Hematopoietic multipotent progenitor cell (in vitro differentiated cells): ENCODE data around the gene EPB41L4A. TPM values are rescaled to one million over a fixed set of nuclear protein-coding genes. Genes with fewer than 3 reads are reported as not detected.
"Not testable (repeated sequence)": the region's sequence is repeated elsewhere in the genome, so short reads cannot be mapped to it uniquely, and the experiment has no call there.

ENCODE experiments used
- DNase-seq, 3 donors: peaks; one replicate each; pipeline ENCODE4 v3.0.0-alpha.2; 2011 to 2015; ENCODE audit warnings: low read depth in 2 of 3, low spot score in 2 of 3
- total RNA-seq: library from RNA; depleted of rRNA; stranded (reverse); fragments of >200 nt; gene quantifications from one replicate; pipeline ENCODE4 v1.2.3, GENCODE V29; 2012

EPB41L4A gene
- total RNA-seq, 1 donor = under 0.01 TPM

- not testable (repeated sequence) for DNase-seq
Observed at GRCh38 chr5:112360740-112361139, 58.3 kb downstream of the EPB41L4A start.

GRCh38 chr5:112356178-112356956, 62.7 kb downstream of the EPB41L4A start:
- DNase-seq = no peak

- no peak for DNase-seq
Observed at GRCh38 chr5:112355058-112355685, 63.9 kb downstream of the EPB41L4A start.

GRCh38 chr5:112353678-112354077, 65.4 kb downstream of the EPB41L4A start:
- DNase-seq = no peak

- DNase-seq = no peak
Observed at GRCh38 chr5:112351225-112351624, 67.9 kb downstream of the EPB41L4A start.

- no peak for DNase-seq
Observed at GRCh38 chr5:112350626-112351025, 68.5 kb downstream of the EPB41L4A start.

GRCh38 chr5:112349371-112349770, 69.7 kb downstream of the EPB41L4A start:
- no peak for DNase-seq

GRCh38 chr5:112348915-112349314, 70.2 kb downstream of the EPB41L4A start:
- no peak for DNase-seq

- no peak for DNase-seq
Observed at GRCh38 chr5:112348387-112348786, 70.7 kb downstream of the EPB41L4A start.

- no peak for DNase-seq
Observed at GRCh38 chr5:112346411-112347044, 72.5 kb downstream of the EPB41L4A start.

- no peak for DNase-seq
Observed at GRCh38 chr5:112344540-112344939, 74.5 kb downstream of the EPB41L4A start.

GRCh38 chr5:112342389-112342788, 76.7 kb downstream of the EPB41L4A start:
- no peak for DNase-seq

GRCh38 chr5:112339761-112340160, 79.3 kb downstream of the EPB41L4A start:
- no peak for DNase-seq

GRCh38 chr5:112338681-112339337, 80.3 kb downstream of the EPB41L4A start:
- no peak for DNase-seq

GRCh38 chr5:112333331-112333781, 85.7 kb downstream of the EPB41L4A start:
- no peak for DNase-seq

GRCh38 chr5:112331892-112332291, 87.2 kb downstream of the EPB41L4A start:
- no peak for DNase-seq

GRCh38 chr5:112329419-112330090, 89.5 kb downstream of the EPB41L4A start:
- DNase-seq = no peak

GRCh38 chr5:112323166-112323565, 95.9 kb downstream of the EPB41L4A start:
- DNase-seq = no peak

GRCh38 chr5:112320408-112320807, 98.7 kb downstream of the EPB41L4A start:
- DNase-seq = no peak

GRCh38 chr5:112318346-112318745, 100.7 kb downstream of the EPB41L4A start:
- DNase-seq = no peak

- DNase-seq = no peak
Observed at GRCh38 chr5:112317866-112318265, 101.2 kb downstream of the EPB41L4A start.
